Esophagus muscularis mucosa (tissue), 4 donors: ENCODE data around the gene ADAMTS14. TPM values are rescaled to one million over a fixed set of nuclear protein-coding genes. Genes with fewer than 3 reads are reported as not detected.

Experiments
- DNase-seq: peaks from one replicate; pipeline ENCODE4 v3.0.0-alpha.2; 2017; ENCODE audit errors: extremely low spot score
- H3K27ac ChIP-seq, 4 donors: fragments of 200-600 bp; sonication (generic); replicated peaks in 1 of 4; 1 replicate in 3 of 4; 2 replicates in 1 of 4; pipeline ENCODE4 v1.5.1; 2016 to 2019; ENCODE audit warnings: mild to moderate bottlenecking in 1 of 4
- H3K27me3 ChIP-seq, 4 donors: fragments of 200-600 bp; sonication (generic); one replicate each; pipeline versions ENCODE4 v1.5.1 to v1.6.0; 2016 to 2019
- H3K36me3 ChIP-seq, 4 donors: fragments of 200-600 bp; sonication (generic); one replicate each; pipeline ENCODE4 v1.5.1; 2016 to 2019
- H3K4me1 ChIP-seq, 4 donors: fragments of 200-600 bp; sonication (generic); one replicate each; pipeline ENCODE4 v1.5.1; 2016 to 2019
- H3K4me3 ChIP-seq, 4 donors: fragments of 200-600 bp; sonication (generic); 1 replicate in 2 of 4; 2 replicates in 2 of 4; pipeline ENCODE4 v1.5.1; 2016 to 2019; ENCODE audit warnings: mild to moderate bottlenecking in 4 of 4, moderate library complexity in 1 of 4
- H3K9me3 ChIP-seq, 4 donors: fragments of 200-600 bp; sonication (generic); 1 replicate in 3 of 4; 2 replicates in 1 of 4; pipeline ENCODE4 v1.5.1; 2016 to 2019
- CTCF ChIP-seq, 3 experiments: fragments of 200-600 bp in 2 of 3; fragments of 450-650 bp in 1 of 3; sonication (generic) in 2 of 3; IDR thresholded peaks; one replicate each; pipeline ENCODE4 v1.5.1; 2017 to 2019; ENCODE audit warnings: antibody characterized with exemption in 3 of 3, mild to moderate bottlenecking in 2 of 3, moderate library complexity in 1 of 3
- EP300 ChIP-seq: sonication (generic); formaldehyde crosslinking; IDR thresholded peaks from one replicate; pipeline ENCODE4 v1.6.1; 2017; ENCODE audit warnings: antibody characterized with exemption
- POLR2A ChIP-seq: fragments of 450-650 bp; IDR thresholded peaks from one replicate; pipeline ENCODE4 v1.6.1; 2017; ENCODE audit warnings: antibody characterized with exemption, moderate library complexity, mild to moderate bottlenecking, low read depth
- POLR2AphosphoS5 ChIP-seq, 2 donors: sonication (generic); formaldehyde crosslinking; IDR thresholded peaks; one replicate each; pipeline ENCODE4 v1.6.1; 2017; ENCODE audit warnings: antibody characterized with exemption in 2 of 2
- WGBS: methylation state at CpG from one replicate; pipeline ENCODE4 v1.1.5; 2018; 5-methylcytosine and 5-hydroxymethylcytosine counted together
- intact Hi-C: fragments of 100-400 bp; cut with DNase I; formaldehyde crosslinking; loops from one replicate; pipeline ENCODE4 v1.15.1; 2023
- total RNA-seq, 4 donors: library from RNA; depleted of rRNA; stranded (reverse); fragments of >200 nt; gene quantifications; one replicate each; pipeline versions ENCODE4 v1.1.0 to v1.2.1, GENCODE V29; 2016

Gene ADAMTS14
- total RNA-seq, 4 donors from 2014 or later, result 0.13 to 0.50 TPM; not detected in 2

DNA sequence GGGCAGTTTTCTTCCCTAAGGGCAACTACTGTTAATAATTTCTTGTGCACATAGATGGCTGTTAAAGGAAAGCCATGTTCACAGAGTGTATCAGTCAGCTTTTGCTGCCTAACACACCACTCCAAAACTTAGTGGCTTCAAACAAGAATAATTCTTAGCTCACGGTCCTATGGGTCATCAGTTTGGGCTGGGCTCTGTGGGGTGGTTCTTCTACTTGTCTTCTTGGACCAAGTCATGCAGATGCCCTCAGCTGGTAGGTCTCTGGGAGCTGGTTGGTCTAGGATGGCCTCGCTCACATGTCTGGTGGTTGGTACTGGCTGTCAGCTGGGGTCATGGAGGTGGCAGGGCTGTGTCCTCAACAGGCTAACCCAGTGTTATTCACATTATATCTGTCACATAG is 73.2 kb downstream of the ADAMTS14 start:
- H3K4me3 ChIP-seq, result no peak overlapping the region
- H3K27ac ChIP-seq, result no peak overlapping the region
- H3K4me1 ChIP-seq, result peaks cover 12 to 20% (median 19%) of the 10 kb centered on the region in 4 donors
- H3K27me3 ChIP-seq, result no peaks in the 10 kb centered on the region
- intact Hi-C loops, result no loop called here
- TF ChIP-seq POLR2A, result no peak
- 100% methylated on average over 2 of the region's 2 CpGs for WGBS
- no peaks in the 10 kb centered on the region for H3K9me3 ChIP-seq
- no peaks in the 10 kb centered on the region for H3K36me3 ChIP-seq
- no peak for DNase-seq

DNA sequence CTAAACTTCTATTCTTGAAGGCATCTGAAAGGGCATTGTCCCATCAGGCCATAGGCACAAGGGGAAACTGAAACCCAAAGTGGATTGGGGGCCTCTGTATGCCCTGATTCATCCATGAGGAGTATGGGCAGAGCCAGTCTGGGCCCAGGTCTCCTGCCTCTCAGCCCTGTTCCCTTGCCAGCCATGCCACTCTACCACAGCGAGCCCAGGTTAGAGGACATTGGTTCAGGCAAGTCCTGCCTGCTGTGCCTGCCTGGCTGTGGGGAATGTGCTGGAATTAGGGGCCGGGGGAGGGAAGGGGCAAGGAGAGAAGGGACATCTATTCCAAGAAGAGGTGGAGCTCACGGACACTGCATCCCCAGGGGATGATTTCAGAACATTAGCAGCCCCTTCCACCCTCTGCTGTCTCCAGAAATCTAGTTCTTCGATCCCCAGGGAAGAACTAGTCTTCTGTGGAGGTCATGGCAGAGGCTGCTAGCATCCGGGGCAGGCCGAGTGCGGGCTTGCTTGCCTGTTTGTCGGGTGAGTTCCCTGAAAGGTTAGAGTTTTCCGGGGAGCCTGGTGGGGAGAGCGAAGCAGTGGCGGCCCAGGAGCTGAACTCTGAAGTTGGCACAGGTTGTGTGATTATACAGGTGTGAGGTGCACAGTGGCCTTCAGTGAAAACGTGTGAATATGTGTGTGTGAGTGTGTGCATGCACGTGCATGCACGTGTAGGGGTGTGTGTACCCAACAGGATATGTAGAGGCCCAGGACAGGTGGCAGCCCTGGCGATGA is 75.1 kb downstream of the ADAMTS14 start:
- Histone ChIP-seq H3K4me1 (peaks cover 7 to 14% (median 13%) of the 10 kb centered on the region in 4 donors), H3K9me3 (no peaks in the 10 kb centered on the region), H3K36me3 (no peaks in the 10 kb centered on the region), H3K4me3 (no peak overlapping the region), H3K27ac (no peak overlapping the region), H3K27me3 (no peaks in the 10 kb centered on the region)
- TF ChIP-seq POLR2AphosphoS5 (IDR thresholded peaks at IDR 0.05), result no peak
- no peak for TF ChIP-seq POLR2A
- TF ChIP-seq CTCF (IDR thresholded peaks at IDR 0.05), result no peak
- no peak for TF ChIP-seq EP300
- WGBS, result 80% methylated on average over 14 of the region's 15 CpGs
- intact Hi-C loops, result no loop called here
- DNase-seq, result no peak

DNA sequence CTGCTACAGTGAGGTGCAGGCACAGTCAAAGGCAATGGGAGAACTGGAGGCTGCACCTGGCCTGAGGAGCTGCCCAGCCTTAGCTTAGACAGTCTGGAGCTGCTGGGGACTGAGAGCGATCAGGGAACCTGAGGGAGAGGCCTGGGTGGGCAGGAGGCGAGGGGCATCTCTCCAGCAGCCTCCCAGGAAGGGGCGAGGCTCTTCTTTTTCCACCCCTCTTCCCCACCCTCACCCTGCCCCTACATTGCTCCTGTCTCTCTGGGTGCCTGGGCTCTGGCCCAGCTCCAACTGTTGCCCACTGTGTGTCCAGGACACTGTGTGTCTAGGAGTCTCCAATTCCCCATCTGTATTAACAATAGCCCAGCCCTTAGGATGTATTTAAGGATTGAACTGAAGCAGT is 76.0 kb downstream of the ADAMTS14 start:
- H3K36me3 ChIP-seq, result no peaks in the 10 kb centered on the region
- WGBS, result 73% methylated on average over 2 of the region's 3 CpGs
- no peak overlapping the region for H3K4me3 ChIP-seq
- no peak overlapping the region for H3K27ac ChIP-seq
- TF ChIP-seq EP300, result no peak
- no peak for TF ChIP-seq CTCF (IDR thresholded peaks at IDR 0.05)
- H3K4me1 ChIP-seq, result peaks cover 0 to 5% (median 4%) of the 10 kb centered on the region in 4 donors
- no peaks in the 10 kb centered on the region for H3K27me3 ChIP-seq
- intact Hi-C loops, result no loop called here
- no peaks in the 10 kb centered on the region for H3K9me3 ChIP-seq
- DNase-seq, result no peak

GRCh38 chr10:70748801-70749573 is 76.7 kb downstream of the ADAMTS14 start:
- 97% methylated on average over 10 of the region's 10 CpGs for WGBS
- DNase-seq, result no peak
- no peaks in the 10 kb centered on the region for H3K36me3 ChIP-seq
- no peak overlapping the region for H3K4me3 ChIP-seq
- H3K27ac ChIP-seq, result no peak overlapping the region
- intact Hi-C loops, result no loop called here
- no peaks in the 10 kb centered on the region for H3K9me3 ChIP-seq
- peaks cover 0 to 5% (median 3%) of the 10 kb centered on the region in 4 donors for H3K4me1 ChIP-seq
- no peak for TF ChIP-seq CTCF (IDR thresholded peaks at IDR 0.05)
- no peak for TF ChIP-seq POLR2A
- no peak for TF ChIP-seq POLR2AphosphoS5 (IDR thresholded peaks at IDR 0.05)
- TF ChIP-seq EP300, result no peak
- H3K27me3 ChIP-seq, result no peaks in the 10 kb centered on the region

DNA sequence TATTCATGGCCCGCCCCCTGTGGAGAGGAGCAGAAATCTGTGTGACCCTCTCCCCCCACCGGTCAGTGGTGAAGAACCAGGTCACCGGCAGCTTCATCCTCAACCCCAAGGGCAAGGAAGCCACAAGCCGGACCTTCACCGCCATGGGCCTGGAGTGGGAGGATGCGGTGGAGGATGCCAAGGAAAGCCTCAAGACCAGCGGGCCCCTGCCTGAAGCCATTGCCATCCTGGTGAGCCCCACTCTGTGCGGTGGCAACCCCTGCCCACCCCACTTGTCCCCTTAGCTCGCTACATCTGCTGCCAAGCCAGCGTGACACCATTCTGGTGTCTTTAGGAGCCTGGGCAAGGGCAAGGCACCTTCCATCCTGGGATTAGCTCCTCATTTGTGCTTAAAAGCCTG is 77.5 kb downstream of the ADAMTS14 start:
- no peaks in the 10 kb centered on the region for H3K27me3 ChIP-seq
- no peak overlapping the region for H3K27ac ChIP-seq
- DNase-seq, result no peak
- no peak overlapping the region for H3K4me3 ChIP-seq
- peaks cover 0 to 13% (median 9%) of the 10 kb centered on the region in 4 donors for H3K4me1 ChIP-seq
- no peak for TF ChIP-seq EP300
- TF ChIP-seq CTCF (IDR thresholded peaks at IDR 0.05), result no peak
- no peak for TF ChIP-seq POLR2AphosphoS5 (IDR thresholded peaks at IDR 0.05)
- TF ChIP-seq POLR2A, result no peak
- intact Hi-C loops, result no loop called here
- H3K9me3 ChIP-seq, result no peaks in the 10 kb centered on the region
- WGBS, result 100% methylated on average over 1 of the region's 10 CpGs
- H3K36me3 ChIP-seq, result no peaks in the 10 kb centered on the region
